Parathyroid adenoma (tissue), 2 donors: ENCODE results near the gene ICA1.

Source experiments
- H2AFZ ChIP-seq: fragments of 300-600 bp; sonication (generic); one replicate; pipeline ENCODE4 v1.7.0; 2017; ENCODE audit warnings: antibody characterized with exemption, mild to moderate bottlenecking
- H3K27ac ChIP-seq: fragments of 300-600 bp; sonication (generic); one replicate; pipeline ENCODE4 v1.7.0; 2017
- H3K27me3 ChIP-seq: fragments of 300-600 bp; sonication (generic); one replicate; pipeline ENCODE4 v1.7.0; 2017; ENCODE audit warnings: low read length; ENCODE audit not compliant: control insufficient read depth, insufficient read depth
- H3K36me3 ChIP-seq: fragments of 300-600 bp; sonication (generic); one replicate; pipeline ENCODE4 v1.7.0; 2017; ENCODE audit warnings: low read length; ENCODE audit not compliant: control insufficient read depth, insufficient read depth
- H3K4me1 ChIP-seq: fragments of 300-600 bp; sonication (generic); one replicate; pipeline ENCODE4 v1.7.0; 2017; ENCODE audit warnings: control low read depth
- H3K4me2 ChIP-seq: fragments of 300-600 bp; sonication (generic); one replicate; pipeline ENCODE4 v1.7.0; 2017; ENCODE audit warnings: low read length
- H3K4me3 ChIP-seq: fragments of 300-600 bp; sonication (generic); one replicate; pipeline ENCODE4 v1.7.0; 2017; ENCODE audit warnings: low read depth, low read length
- H3K79me2 ChIP-seq: fragments of 300-600 bp; sonication (generic); one replicate; pipeline ENCODE4 v1.7.0; 2017; ENCODE audit warnings: control low read depth
- H3K9ac ChIP-seq: fragments of 300-600 bp; sonication (generic); one replicate; pipeline ENCODE4 v1.7.0; 2017; ENCODE audit warnings: mild to moderate bottlenecking
- H3K9me3 ChIP-seq: fragments of 300-600 bp; sonication (generic); one replicate; pipeline ENCODE4 v1.7.0; 2017; ENCODE audit warnings: low read length; ENCODE audit not compliant: control insufficient read depth
- CTCF ChIP-seq: fragments of 300-600 bp; sonication (generic); IDR thresholded peaks from one replicate; pipeline ENCODE4 v1.7.0; 2017; ENCODE audit warnings: antibody characterized with exemption, mild to moderate bottlenecking
- donor health status: primary hyperparathyroidism.

Gene ICA1

DNA sequence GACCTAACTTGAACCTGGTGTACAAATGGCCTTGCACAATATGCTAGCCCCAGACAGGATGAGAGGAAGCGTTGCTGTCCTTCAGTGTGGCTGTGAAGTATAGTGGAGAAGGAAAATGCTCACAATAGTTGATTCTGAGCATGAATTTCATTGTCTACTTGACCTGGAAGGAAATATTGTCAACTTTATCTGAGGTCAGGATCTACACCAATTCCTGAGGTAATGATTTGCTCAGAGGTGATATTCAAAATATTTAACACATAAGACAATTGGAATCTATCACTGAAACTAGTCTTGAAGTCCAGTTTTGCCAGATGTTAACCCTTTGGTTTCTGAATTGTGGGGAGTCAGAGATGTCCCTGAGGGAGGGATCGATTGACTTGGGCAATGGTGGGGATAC lies 20.9 kb upstream of the ICA1 start:
- H3K4me1 ChIP-seq, result no peaks in the 10 kb centered on the region
- no peak overlapping the region for H3K4me2 ChIP-seq
- H3K36me3 ChIP-seq, result no peaks in the 10 kb centered on the region
- H3K4me3 ChIP-seq, result no peak overlapping the region
- no peak for TF ChIP-seq CTCF
- no peak overlapping the region for H3K27ac ChIP-seq
- H2AFZ ChIP-seq, result no peak overlapping the region
- H3K9ac ChIP-seq, result no peak overlapping the region
- no peaks in the 10 kb centered on the region for H3K9me3 ChIP-seq
- H3K27me3 ChIP-seq, result no peaks in the 10 kb centered on the region
- no peaks in the 10 kb centered on the region for H3K79me2 ChIP-seq

DNA sequence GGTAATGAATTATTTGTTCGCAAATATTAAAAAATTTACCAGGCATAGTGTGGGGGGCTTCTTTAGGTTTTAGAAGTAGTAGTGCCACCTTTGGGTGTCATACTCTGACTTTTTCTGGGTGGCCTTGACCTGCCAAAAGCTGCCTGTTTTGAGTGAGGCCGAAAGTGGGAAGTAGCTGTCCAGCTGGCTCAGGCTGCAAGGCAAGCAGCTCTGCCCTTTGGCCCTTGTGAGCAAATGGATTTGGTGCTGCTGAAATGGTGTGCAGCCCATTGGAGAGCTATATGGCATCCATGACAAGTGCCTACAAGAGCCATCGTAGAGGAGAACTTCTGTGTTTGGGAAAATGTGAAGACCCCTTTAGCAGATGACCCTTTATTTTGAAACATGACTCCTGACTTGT lies 20.2 kb upstream of the ICA1 start:
- Histone ChIP-seq H3K4me3 (no peak overlapping the region), H3K4me2 (no peak overlapping the region), H3K4me1 (no peaks in the 10 kb centered on the region), H2AFZ (no peak overlapping the region), H3K79me2 (no peaks in the 10 kb centered on the region), H3K9me3 (no peaks in the 10 kb centered on the region), H3K27ac (no peak overlapping the region), H3K36me3 (no peaks in the 10 kb centered on the region), H3K27me3 (no peaks in the 10 kb centered on the region), H3K9ac (no peak overlapping the region)
- no peak for TF ChIP-seq CTCF

- Histone ChIP-seq H3K36me3 (no peaks in the 10 kb centered on the region), H3K9me3 (no peaks in the 10 kb centered on the region), H3K4me3 (no peak overlapping the region), H2AFZ (no peak overlapping the region), H3K27me3 (no peaks in the 10 kb centered on the region), H3K4me1 (no peaks in the 10 kb centered on the region), H3K4me2 (no peak overlapping the region), H3K27ac (no peak overlapping the region), H3K79me2 (no peaks in the 10 kb centered on the region), H3K9ac (no peak overlapping the region)
- TF ChIP-seq CTCF, result no peak
Measured at GRCh38 chr7:8278183-8278582, 16.2 kb upstream of the ICA1 start.

DNA sequence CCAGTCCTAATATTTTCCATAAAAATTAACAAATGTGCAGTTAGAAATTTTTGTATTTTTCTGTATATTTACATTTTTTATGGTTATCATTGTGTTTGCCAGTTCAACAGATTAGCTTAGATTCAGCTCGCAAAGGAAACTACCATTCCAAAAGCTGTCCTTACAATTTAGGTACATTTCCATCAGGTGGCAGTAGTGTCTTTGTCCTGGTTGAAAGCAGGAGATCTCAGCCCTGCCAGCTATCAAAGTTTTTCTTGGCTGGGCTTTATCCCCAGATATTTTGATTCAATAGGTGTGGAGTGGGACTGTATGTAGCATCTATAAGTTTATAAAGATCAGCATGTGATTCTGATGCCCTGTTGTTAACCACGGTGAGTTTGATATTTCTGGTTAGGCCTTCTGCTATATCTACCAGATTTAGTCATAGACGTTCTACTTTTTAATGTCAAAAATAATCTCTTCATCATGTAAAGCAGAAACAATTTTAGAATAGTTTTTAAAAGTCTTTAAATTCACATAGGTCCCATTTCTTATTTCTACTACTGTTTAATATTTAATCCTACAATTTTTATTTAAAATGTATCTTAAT lies 15.5 kb upstream of the ICA1 start:
- Histone ChIP-seq H2AFZ (no peak overlapping the region), H3K27me3 (no peaks in the 10 kb centered on the region), H3K36me3 (no peaks in the 10 kb centered on the region), H3K9me3 (no peaks in the 10 kb centered on the region), H3K9ac (no peak overlapping the region), H3K4me1 (no peaks in the 10 kb centered on the region), H3K4me2 (no peak overlapping the region), H3K79me2 (no peaks in the 10 kb centered on the region), H3K27ac (no peak overlapping the region), H3K4me3 (no peak overlapping the region)
- peak; percentile 45 for TF ChIP-seq CTCF

- no peaks in the 10 kb centered on the region for H3K9me3 ChIP-seq
- H3K79me2 ChIP-seq, result no peaks in the 10 kb centered on the region
- H3K27ac ChIP-seq, result no peak overlapping the region
- TF ChIP-seq CTCF, result no peak
- H2AFZ ChIP-seq, result no peak overlapping the region
- no peak overlapping the region for H3K4me2 ChIP-seq
- H3K27me3 ChIP-seq, result no peaks in the 10 kb centered on the region
- no peak overlapping the region for H3K4me3 ChIP-seq
- no peaks in the 10 kb centered on the region for H3K36me3 ChIP-seq
- no peaks in the 10 kb centered on the region for H3K4me1 ChIP-seq
- H3K9ac ChIP-seq, result no peak overlapping the region
Measured at GRCh38 chr7:8274589-8274988, 12.6 kb upstream of the ICA1 start.
